Small intestine (tissue), 7 donors: ENCODE measurements around the gene ABCC3. TPM values are rescaled to one million over a fixed set of nuclear protein-coding genes. Genes with fewer than 3 reads are reported as not detected.

ENCODE experiments used
- DNase-seq, 2 donors: peaks; one replicate each; pipeline versions ENCODE4 v3.0.0 to v3.0.0-alpha.2; 2013
- FAIRE-seq: peaks from 2 replicates; lab custom pipeline; 2012; peaks lifted over from hg19 to GRCh38; lab: Jason Lieb, UNC
- H3K27ac ChIP-seq, 3 donors: one replicate each; pipeline ENCODE4 v1.5.1; 2013; ENCODE audit warnings: low read length in 2 of 3, mild to moderate bottlenecking in 2 of 3, control low read depth in 1 of 3, inconsistent platforms in 1 of 3, low read depth in 1 of 3, moderate library complexity in 1 of 3
- H3K27me3 ChIP-seq, 3 donors: one replicate each; pipeline ENCODE4 v1.6.1; 2013; ENCODE audit warnings: low read length in 3 of 3, inconsistent platforms in 1 of 3; ENCODE audit not compliant: control insufficient read depth in 3 of 3, insufficient read depth in 3 of 3
- H3K36me3 ChIP-seq, 3 donors: one replicate each; pipeline ENCODE4 v1.6.1; 2013; ENCODE audit warnings: low read length in 3 of 3, inconsistent platforms in 1 of 3, low read depth in 1 of 3, mild to moderate bottlenecking in 1 of 3, moderate library complexity in 1 of 3; ENCODE audit not compliant: control insufficient read depth in 3 of 3, insufficient read depth in 2 of 3
- H3K4me1 ChIP-seq, 3 donors: one replicate each; pipeline ENCODE4 v1.6.1; 2013; ENCODE audit warnings: low read length in 2 of 3, inconsistent platforms in 1 of 3, low read depth in 1 of 3, mild to moderate bottlenecking in 1 of 3, moderate library complexity in 1 of 3; ENCODE audit not compliant: control insufficient read depth in 3 of 3, insufficient read depth in 2 of 3
- H3K4me3 ChIP-seq, 3 donors: one replicate each; pipeline ENCODE4 v1.5.1; 2013; ENCODE audit warnings: low read length in 3 of 3, control low read depth in 1 of 3, inconsistent platforms in 1 of 3, low read depth in 1 of 3, mild to moderate bottlenecking in 1 of 3, moderate library complexity in 1 of 3
- H3K9me3 ChIP-seq, 2 donors: one replicate each; pipeline ENCODE4 v1.6.1; 2013; ENCODE audit warnings: low read depth in 1 of 2, low read length in 1 of 2; ENCODE audit not compliant: control insufficient read depth in 2 of 2, insufficient read depth in 1 of 2
- WGBS, 3 donors: extraction: QIAGEN DNeasy Blood & Tissue Kit; methylation state at CpG; one replicate each; pipeline ENCODE4 v1.1.7; 2013; 5-methylcytosine and 5-hydroxymethylcytosine counted together
- polyA plus RNA-seq, 4 donors: library from polyadenylated mRNA; stranded (reverse) in 3 of 4; unstranded in 1 of 4; fragments of 200-250 nt in 3 of 4; fragments of 120-200 nt in 1 of 4; gene quantifications; one replicate each; pipeline versions ENCODE4 v1.2.1 to v1.2.3, GENCODE V29; 2013
- donor health status: healthy with polysubstance abuse.
- donor health status: control.
- donor health status: control.
- donor health status: Bipolar disorder and iron deficiency.
- donor health status: healthy.

Gene ABCC3
- polyA plus RNA-seq, 4 donors: 36.7 to 131 (median 81.9) TPM

DNA sequence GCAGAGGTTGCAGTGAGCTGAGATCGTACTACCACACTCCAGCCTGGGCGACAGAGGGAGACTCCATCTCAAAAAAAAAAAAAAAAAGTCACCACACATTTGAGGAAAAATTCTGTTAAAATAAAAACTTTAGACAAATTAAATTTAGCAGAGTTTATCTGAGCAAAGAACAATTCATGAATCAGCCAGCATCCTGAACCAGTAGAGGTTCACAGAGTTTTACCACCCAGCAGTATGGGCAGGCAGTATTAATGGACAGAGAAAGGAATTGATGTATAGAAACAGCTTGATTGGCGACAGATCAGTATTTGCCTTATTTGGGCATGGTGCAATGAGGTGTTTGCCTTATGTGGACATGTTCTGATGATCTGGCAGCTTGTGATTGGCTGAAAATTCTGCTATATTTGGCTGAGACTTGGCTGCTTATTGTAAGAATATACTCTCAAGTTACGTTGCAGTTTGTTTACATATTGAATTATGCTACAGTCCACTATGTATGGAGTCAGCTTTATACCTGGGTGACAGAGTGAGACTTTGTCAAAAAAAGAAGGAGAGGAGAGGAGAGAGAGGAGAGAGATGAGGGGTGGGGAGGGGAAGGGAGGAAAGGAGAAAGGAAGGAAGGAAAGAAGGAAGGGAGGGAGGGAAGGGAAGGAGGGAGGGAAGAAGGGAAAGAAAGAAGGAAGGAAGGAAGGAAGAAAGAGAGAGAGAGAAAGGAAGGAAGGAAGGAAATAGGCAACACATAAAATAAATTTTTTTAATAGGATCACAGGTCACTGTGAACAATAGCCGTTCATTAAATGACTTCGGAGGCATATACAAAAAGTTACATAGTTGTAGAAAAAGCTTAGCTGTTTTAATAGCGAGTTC, 14.6 kb downstream of the ABCC3 start:
- Histone ChIP-seq H3K36me3 (peaks cover 0 to 7% (median 2%) of the 10 kb centered on the region in 3 donors), H3K4me1 (no peaks in the 10 kb centered on the region), H3K4me3 (no peak overlapping the region), H3K27me3 (no peaks in the 10 kb centered on the region), H3K27ac (no peak overlapping the region), H3K9me3 (peaks cover 0 to 10% of the 10 kb centered on the region in 2 donors)
- FAIRE-seq (no peak), DNase-seq (no peak)
- 82 to 91% (median 88%) methylated on average over 7 of the region's 7 CpGs for WGBS, 3 donors

DNA sequence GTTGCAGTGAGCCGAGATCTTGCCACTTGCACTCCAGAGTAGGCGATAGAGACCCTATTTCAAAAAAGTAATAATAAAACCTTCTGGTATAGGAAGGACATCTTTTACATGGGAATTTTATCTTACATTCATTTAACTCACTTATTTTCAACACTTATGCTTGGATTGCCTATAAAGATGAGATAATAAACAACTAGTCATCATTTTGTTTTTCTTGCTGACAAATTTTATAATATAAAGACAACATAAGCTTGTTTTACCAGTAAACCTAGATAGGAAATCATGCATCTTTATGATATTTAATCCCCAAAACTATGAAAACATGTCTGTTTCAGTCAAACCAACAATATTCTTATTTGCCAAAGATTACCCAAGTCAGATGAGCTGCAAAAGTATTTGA, 17.0 kb downstream of the ABCC3 start:
- peaks cover 0 to 10% of the 10 kb centered on the region in 2 donors for H3K9me3 ChIP-seq
- peaks cover 0 to 8% (median 2%) of the 10 kb centered on the region in 3 donors for H3K36me3 ChIP-seq
- WGBS, 3 donors: 91 to 100% (median 94%) methylated on average over 2 of the region's 2 CpGs
- H3K4me3 ChIP-seq: no peak overlapping the region
- FAIRE-seq (no peak), DNase-seq (no peak)
- peaks cover 0 to 2% (median 0%) of the 10 kb centered on the region in 3 donors for H3K4me1 ChIP-seq
- H3K27me3 ChIP-seq: no peaks in the 10 kb centered on the region
- H3K27ac ChIP-seq: no peak overlapping the region

DNA sequence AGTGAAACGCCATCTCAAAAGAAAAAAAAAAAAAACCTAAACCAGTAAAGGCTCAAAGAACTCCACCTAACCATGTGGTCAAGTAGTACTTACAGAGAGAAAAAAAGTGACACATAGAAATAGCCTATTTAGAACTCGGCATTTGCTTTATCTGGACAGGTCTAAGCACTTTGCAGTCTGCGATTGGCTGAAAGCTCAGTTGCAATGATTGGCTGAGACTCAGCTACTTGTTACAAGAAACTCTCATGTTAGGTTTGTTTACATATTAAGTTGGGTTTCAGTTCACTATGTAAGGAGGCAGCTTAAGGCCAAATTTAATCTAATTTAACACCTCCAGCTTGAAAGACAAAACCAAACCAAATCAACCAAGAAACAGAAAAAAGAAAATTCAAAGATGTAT, 19.1 kb downstream of the ABCC3 start:
- no peaks in the 10 kb centered on the region for H3K27me3 ChIP-seq
- peaks cover 0 to 10% of the 10 kb centered on the region in 2 donors for H3K9me3 ChIP-seq
- H3K36me3 ChIP-seq: peaks cover 0 to 24% (median 2%) of the 10 kb centered on the region in 3 donors
- H3K27ac ChIP-seq: no peak overlapping the region
- H3K4me3 ChIP-seq: no peak overlapping the region
- no peak for FAIRE-seq
- no peak for DNase-seq
- 79 to 91% (median 85%) methylated on average over 3 of the region's 3 CpGs for WGBS, 3 donors
- peaks cover 0 to 15% (median 9%) of the 10 kb centered on the region in 3 donors for H3K4me1 ChIP-seq

DNA sequence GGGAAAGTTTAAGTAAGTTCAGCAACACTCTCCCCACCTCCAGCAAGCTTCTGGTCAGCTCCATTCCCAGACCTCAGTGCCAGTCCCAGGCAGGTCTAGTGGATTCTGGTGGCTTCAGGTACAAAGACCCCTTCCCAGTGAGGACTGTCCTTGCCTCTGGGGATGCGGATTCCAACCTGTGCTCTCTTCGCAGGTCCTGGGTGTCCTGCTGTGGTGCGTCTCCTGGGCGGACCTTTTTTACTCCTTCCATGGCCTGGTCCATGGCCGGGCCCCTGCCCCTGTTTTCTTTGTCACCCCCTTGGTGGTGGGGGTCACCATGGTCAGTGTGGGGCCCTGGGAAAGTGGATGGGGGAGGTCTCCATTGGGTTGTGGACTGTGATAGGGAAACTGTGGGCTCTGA, 21.8 kb downstream of the ABCC3 start:
- Histone ChIP-seq H3K4me3 (no peak overlapping the region), H3K36me3 (peaks cover 0 to 50% (median 2%) of the 10 kb centered on the region in 3 donors), H3K27ac (peak overlapping the region in 1 of 3 donors; percentile 74), H3K4me1 (peaks cover 12 to 34% (median 16%) of the 10 kb centered on the region in 3 donors), H3K27me3 (no peaks in the 10 kb centered on the region), H3K9me3 (peaks cover 0 to 10% of the 10 kb centered on the region in 2 donors)
- no peak for FAIRE-seq
- no peak for DNase-seq
- 92 to 96% (median 95%) methylated on average over 5 of the region's 5 CpGs for WGBS, 3 donors

DNA sequence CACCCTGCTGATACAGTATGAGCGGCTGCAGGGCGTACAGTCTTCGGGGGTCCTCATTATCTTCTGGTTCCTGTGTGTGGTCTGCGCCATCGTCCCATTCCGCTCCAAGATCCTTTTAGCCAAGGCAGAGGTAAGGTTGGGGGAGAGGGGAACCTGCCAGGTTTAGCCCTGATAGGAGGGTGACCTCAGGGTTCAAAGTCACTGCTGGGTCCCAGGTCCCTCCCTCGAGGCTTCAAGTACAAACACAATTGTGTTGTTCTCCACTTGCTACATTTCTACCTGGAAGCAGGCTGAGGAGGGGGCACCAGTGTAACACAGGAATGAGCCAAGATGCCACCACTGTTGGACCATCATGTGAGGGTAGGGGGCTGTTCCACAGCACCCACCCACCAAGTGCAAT, 22.4 kb downstream of the ABCC3 start:
- Histone ChIP-seq H3K27ac (peak overlapping the region in 2 of 3 donors; percentile 15 to 74), H3K27me3 (no peaks in the 10 kb centered on the region), H3K4me3 (no peak overlapping the region), H3K4me1 (peaks cover 12 to 39% (median 17%) of the 10 kb centered on the region in 3 donors), H3K36me3 (peaks cover 0 to 52% (median 2%) of the 10 kb centered on the region in 3 donors), H3K9me3 (peaks cover 0 to 10% of the 10 kb centered on the region in 2 donors)
- WGBS, 3 donors: 74 to 86% (median 82%) methylated on average over 7 of the region's 7 CpGs
- FAIRE-seq: no peak
- peak in 1 of 2 donors; percentile 70 for DNase-seq

DNA sequence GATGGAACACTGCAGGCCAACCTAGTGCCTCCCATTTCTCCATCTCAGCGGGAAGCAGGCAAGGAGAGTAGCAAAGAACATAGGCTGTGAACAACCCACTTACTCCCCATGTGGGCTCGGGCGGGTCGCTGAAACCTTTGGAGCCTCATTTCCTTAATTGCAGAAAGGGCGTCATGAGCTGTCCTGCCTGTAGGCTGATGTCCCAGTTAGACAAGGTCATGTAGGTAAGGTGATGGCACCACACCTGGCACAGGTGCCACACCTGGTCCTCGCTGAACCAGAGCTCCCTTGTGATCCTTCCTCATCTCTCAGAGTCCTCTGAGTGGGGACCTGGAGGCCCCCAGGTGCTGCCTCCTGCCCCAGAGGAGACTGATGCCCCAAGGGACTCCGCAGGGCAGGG, 22.9 kb downstream of the ABCC3 start:
- Histone ChIP-seq H3K9me3 (peaks cover 0 to 6% of the 10 kb centered on the region in 2 donors), H3K27me3 (no peaks in the 10 kb centered on the region), H3K36me3 (peaks cover 0 to 54% (median 1%) of the 10 kb centered on the region in 3 donors), H3K4me1 (peaks cover 12 to 41% (median 21%) of the 10 kb centered on the region in 3 donors), H3K4me3 (no peak overlapping the region), H3K27ac (peak overlapping the region in 2 of 3 donors; percentile 15 to 74)
- WGBS, 3 donors: 29 to 64% (median 47%) methylated on average over 7 of the region's 7 CpGs
- FAIRE-seq (no peak), DNase-seq (peak in 1 of 2 donors; percentile 91)

DNA sequence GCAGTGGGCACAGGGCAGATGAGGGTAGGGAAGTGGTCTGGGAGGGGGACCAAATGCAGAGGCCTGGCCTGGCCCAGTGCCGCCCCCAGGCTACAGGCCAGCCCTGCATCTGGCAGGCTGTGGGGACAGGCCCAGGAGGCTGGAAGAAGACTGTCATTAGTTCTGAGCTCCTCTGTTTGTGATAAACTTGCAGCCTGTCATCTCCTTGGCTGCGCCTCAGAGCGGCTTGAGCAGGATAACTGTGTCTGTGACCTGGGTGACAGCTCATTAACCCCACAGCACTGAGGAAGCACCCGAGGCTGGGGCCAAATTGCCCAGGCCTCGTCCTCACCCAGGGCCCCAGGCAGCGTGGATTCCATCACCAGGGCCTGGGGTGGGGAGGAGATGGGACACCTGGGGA, 23.9 kb downstream of the ABCC3 start:
- FAIRE-seq (no peak), DNase-seq (no peak)
- Histone ChIP-seq H3K4me1 (peaks cover 12 to 46% (median 23%) of the 10 kb centered on the region in 3 donors), H3K36me3 (peaks cover 0 to 62% (median 0%) of the 10 kb centered on the region in 3 donors), H3K4me3 (no peak overlapping the region), H3K27me3 (no peaks in the 10 kb centered on the region), H3K9me3 (no peaks in the 10 kb centered on the region), H3K27ac (no peak overlapping the region)
- WGBS, 3 donors: 71 to 87% (median 82%) methylated on average over 6 of the region's 6 CpGs

DNA sequence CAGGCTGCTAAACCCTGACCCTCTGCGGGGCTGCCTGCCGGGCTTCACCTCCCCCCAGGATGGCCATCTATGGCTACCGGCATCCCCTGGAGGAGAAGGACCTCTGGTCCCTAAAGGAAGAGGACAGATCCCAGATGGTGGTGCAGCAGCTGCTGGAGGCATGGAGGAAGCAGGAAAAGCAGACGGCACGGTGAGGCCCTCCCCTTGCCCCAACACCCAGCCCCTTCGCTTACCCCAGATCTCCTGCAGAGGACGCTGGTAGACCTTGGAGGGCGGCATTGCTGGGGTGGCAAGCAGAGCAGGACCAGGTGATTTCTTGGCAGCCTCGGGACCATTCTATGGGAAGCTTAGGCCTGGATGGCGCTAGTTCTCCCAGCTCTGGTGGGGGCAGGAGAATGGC, 24.5 kb downstream of the ABCC3 start:
- DNase-seq: no peak
- Histone ChIP-seq H3K27ac (no peak overlapping the region), H3K36me3 (peaks cover 0 to 67% (median 0%) of the 10 kb centered on the region in 3 donors), H3K27me3 (no peaks in the 10 kb centered on the region), H3K4me1 (peaks cover 12 to 52% (median 23%) of the 10 kb centered on the region in 3 donors), H3K9me3 (no peaks in the 10 kb centered on the region), H3K4me3 (no peak overlapping the region)
- no peak for FAIRE-seq
- 79 to 84% (median 83%) methylated on average over 10 of the region's 10 CpGs for WGBS, 3 donors
